ENCODE results near the gene CNGA1.

Gene CNGA1

DNA sequence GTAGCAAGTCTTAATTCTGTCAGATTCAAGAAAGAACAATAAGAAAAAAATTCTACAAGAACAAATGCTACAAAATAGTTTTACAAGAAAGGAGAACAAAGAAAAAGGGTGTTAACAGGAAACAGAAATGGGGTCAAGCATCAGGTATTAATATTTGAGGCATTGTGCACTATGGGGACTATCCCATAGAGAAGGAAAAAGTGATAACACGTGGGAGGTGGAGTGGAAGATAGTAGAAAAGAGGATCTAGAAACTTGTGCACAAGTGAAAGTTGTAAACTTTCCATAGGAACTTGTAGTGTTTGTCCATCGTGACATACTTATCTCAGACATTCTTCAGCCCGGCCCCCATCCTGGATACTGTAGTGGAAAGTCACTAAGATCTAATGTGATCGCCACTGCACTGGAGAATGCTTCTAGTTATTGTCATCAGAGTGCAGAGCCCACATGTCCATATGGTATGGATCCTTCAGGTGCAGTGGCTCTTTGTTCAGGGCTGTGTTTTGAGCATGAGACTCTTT lies 86.7 kb downstream of the CNGA1 start:
- CTCF ChIA-PET = no interaction called here
- H3K9me3 ChIP-seq (ENCODE audit: control insufficient read depth, insufficient read depth, low read depth, low read length) = no peaks in the 10 kb centered on the region
- no peaks in the 10 kb centered on the region for H3K36me3 ChIP-seq (ENCODE audit: control insufficient read depth in 2 of 2, insufficient read depth in 1 of 2, low read length in 2 of 2)
- no peak overlapping the region for H3K27ac ChIP-seq (ENCODE audit: extremely low read depth, low read depth, low read length)
- TF ChIP-seq PRDM1 (tag by site-specific recombination; IDR thresholded peaks at IDR 0.05) (0 out of 2 replicates have a peak, but pooled peaks have one; percentile 24), TCF7L2 (IDR thresholded peaks at IDR 0.05; ENCODE audit: borderline replicate concordance, low read depth, low read length) (no peak)
- H3K4me3 ChIP-seq (ENCODE audit: low read depth, low read length) = no peak overlapping the region
- H3K4me1 ChIP-seq (ENCODE audit: control insufficient read depth, insufficient read depth, low read length) = no peaks in the 10 kb centered on the region
- POLR2A ChIA-PET = no interaction called here

DNA sequence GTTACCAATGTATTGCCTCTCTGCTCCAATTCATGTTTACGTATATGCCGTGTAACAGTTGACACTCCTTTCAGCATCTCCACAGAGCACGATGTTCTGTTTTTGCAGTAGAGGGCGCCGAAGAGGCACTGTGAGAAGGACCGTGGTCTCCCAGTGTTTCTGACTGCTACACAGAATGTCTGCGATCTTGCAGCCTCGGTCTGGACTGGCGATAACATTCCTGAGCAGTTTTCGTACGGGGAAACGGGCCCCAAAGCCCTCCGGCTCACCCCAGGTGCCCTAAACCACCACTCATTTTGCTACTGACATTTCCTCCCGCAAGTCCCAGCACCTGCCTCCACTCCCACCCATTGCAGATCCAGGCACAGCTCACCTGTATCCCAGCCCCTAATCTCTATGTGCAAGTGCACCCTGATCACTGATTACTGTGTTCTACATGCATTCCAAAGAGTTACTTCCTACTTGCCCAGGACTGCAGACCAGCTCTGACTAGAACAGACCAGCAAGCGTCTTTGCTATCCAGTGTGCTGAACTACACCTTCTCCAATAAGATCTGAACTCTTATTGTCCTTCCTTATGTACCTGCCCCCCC lies 89.7 kb downstream of the CNGA1 start:
- Histone ChIP-seq H3K4me1 (ENCODE audit: control insufficient read depth, insufficient read depth, low read length) (no peaks in the 10 kb centered on the region), H3K27ac (ENCODE audit: extremely low read depth, low read depth, low read length) (no peak overlapping the region), H3K4me3 (ENCODE audit: low read depth, low read length) (peak overlapping the region; percentile 40), H3K9me3 (ENCODE audit: control insufficient read depth, insufficient read depth, low read depth, low read length) (no peaks in the 10 kb centered on the region), H3K36me3 (ENCODE audit: control insufficient read depth in 2 of 2, insufficient read depth in 1 of 2, low read length in 2 of 2) (no peaks in the 10 kb centered on the region)
- no peak for TF ChIP-seq ZNF530 (tag by site-specific recombination; IDR thresholded peaks at IDR 0.05; ENCODE audit: low read depth)
- 0 out of 2 replicates have a peak, but pooled peaks have one; percentile 22 for TF ChIP-seq ZFP37 (tag by site-specific recombination; IDR thresholded peaks at IDR 0.05)
- TF ChIP-seq ZNF600 (tag by site-specific recombination; IDR thresholded peaks at IDR 0.05) = peak; percentile 87
- TF ChIP-seq ZNF350 (tag by site-specific recombination; IDR thresholded peaks at IDR 0.05) = no peak
- no peak for TF ChIP-seq ZNF114 (tag by site-specific recombination; IDR thresholded peaks at IDR 0.05)
- no peak for TF ChIP-seq ZNF354C (tag by site-specific recombination; IDR thresholded peaks at IDR 0.05; ENCODE audit: borderline replicate concordance, low read depth)
- TF ChIP-seq ZSCAN30 (tag by site-specific recombination; IDR thresholded peaks at IDR 0.05) = no peak
- TF ChIP-seq, protein P1, sequence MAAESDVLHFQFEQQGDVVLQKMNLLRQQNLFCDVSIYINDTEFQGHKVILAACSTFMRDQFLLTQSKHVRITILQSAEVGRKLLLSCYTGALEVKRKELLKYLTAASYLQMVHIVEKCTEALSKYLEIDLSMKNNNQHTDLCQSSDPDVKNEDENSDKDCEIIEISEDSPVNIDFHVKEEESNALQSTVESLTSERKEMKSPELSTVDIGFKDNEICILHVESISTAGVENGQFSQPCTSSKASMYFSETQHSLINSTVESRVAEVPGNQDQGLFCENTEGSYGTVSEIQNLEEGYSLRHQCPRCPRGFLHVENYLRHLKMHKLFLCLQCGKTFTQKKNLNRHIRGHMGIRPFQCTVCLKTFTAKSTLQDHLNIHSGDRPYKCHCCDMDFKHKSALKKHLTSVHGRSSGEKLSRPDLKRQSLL (tag by site-specific recombination; IDR thresholded peaks at IDR 0.05) = no peak
- peak; percentile 64 for TF ChIP-seq SCRT2 (tag by site-specific recombination; IDR thresholded peaks at IDR 0.05)
- peak; percentile 60 for TF ChIP-seq ZNF654 (tag by site-specific recombination; IDR thresholded peaks at IDR 0.05; ENCODE audit: low read depth)
- TF ChIP-seq TRIM28 (IDR thresholded peaks at IDR 0.05; ENCODE audit: borderline replicate concordance, low read length) = peak; percentile 73; the same call in 1 of the 2 replicates
- TF ChIP-seq ZNF311 (tag by site-specific recombination; IDR thresholded peaks at IDR 0.05; ENCODE audit: borderline replicate concordance) = no peak
- TF ChIP-seq ZBTB48 (tag by site-specific recombination; IDR thresholded peaks at IDR 0.05) = peak; percentile 15; the same call in 1 of the 2 replicates
- TF ChIP-seq ZNF792 (tag by site-specific recombination; IDR thresholded peaks at IDR 0.05) = no peak
- no peak for TF ChIP-seq ZNF133 (tag by site-specific recombination; IDR thresholded peaks at IDR 0.05)
- no peak for TF ChIP-seq KLF7 (tag by site-specific recombination; IDR thresholded peaks at IDR 0.05; ENCODE audit: borderline replicate concordance)
- no peak for TF ChIP-seq ZNF202 (tag by site-specific recombination; IDR thresholded peaks at IDR 0.05; ENCODE audit: borderline replicate concordance)
- TF ChIP-seq KLF10 (tag by site-specific recombination; IDR thresholded peaks at IDR 0.05) = no peak
- no peak for TF ChIP-seq ZBTB7A (tag by site-specific recombination; IDR thresholded peaks at IDR 0.05; ENCODE audit: low read depth)
- TF ChIP-seq, protein P2, sequence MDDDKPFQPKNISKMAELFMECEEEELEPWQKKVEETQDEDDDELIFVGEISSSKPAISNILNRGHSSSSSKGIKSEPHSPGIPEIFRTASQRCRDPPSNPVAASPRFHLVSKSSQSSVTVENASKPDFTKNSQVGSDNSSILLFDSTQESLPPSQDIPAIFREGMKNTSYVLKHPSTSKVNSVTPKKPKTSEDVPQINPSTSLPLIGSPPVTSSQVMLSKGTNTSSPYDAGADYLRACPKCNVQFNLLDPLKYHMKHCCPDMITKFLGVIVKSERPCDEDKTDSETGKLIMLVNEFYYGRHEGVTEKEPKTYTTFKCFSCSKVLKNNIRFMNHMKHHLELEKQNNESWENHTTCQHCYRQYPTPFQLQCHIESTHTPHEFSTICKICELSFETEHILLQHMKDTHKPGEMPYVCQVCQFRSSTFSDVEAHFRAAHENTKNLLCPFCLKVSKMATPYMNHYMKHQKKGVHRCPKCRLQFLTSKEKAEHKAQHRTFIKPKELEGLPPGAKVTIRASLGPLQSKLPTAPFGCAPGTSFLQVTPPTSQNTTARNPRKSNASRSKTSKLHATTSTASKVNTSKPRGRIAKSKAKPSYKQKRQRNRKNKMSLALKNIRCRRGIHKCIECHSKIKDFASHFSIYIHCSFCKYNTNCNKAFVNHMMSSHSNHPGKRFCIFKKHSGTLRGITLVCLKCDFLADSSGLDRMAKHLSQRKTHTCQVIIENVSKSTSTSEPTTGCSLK (tag by site-specific recombination; IDR thresholded peaks at IDR 0.05) = no peak
- TF ChIP-seq ZBTB17 (tag by site-specific recombination; IDR thresholded peaks at IDR 0.05) = peak; percentile 98
- TF ChIP-seq, protein P3, sequence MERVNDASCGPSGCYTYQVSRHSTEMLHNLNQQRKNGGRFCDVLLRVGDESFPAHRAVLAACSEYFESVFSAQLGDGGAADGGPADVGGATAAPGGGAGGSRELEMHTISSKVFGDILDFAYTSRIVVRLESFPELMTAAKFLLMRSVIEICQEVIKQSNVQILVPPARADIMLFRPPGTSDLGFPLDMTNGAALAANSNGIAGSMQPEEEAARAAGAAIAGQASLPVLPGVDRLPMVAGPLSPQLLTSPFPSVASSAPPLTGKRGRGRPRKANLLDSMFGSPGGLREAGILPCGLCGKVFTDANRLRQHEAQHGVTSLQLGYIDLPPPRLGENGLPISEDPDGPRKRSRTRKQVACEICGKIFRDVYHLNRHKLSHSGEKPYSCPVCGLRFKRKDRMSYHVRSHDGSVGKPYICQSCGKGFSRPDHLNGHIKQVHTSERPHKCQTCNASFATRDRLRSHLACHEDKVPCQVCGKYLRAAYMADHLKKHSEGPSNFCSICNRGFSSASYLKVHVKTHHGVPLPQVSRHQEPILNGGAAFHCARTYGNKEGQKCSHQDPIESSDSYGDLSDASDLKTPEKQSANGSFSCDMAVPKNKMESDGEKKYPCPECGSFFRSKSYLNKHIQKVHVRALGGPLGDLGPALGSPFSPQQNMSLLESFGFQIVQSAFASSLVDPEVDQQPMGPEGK (tag by site-specific recombination; IDR thresholded peaks at IDR 0.05) = no peak
- TF ChIP-seq ZNF776 (tag by site-specific recombination; IDR thresholded peaks at IDR 0.05; ENCODE audit: borderline replicate concordance) = no peak
- TF ChIP-seq, protein P4, sequence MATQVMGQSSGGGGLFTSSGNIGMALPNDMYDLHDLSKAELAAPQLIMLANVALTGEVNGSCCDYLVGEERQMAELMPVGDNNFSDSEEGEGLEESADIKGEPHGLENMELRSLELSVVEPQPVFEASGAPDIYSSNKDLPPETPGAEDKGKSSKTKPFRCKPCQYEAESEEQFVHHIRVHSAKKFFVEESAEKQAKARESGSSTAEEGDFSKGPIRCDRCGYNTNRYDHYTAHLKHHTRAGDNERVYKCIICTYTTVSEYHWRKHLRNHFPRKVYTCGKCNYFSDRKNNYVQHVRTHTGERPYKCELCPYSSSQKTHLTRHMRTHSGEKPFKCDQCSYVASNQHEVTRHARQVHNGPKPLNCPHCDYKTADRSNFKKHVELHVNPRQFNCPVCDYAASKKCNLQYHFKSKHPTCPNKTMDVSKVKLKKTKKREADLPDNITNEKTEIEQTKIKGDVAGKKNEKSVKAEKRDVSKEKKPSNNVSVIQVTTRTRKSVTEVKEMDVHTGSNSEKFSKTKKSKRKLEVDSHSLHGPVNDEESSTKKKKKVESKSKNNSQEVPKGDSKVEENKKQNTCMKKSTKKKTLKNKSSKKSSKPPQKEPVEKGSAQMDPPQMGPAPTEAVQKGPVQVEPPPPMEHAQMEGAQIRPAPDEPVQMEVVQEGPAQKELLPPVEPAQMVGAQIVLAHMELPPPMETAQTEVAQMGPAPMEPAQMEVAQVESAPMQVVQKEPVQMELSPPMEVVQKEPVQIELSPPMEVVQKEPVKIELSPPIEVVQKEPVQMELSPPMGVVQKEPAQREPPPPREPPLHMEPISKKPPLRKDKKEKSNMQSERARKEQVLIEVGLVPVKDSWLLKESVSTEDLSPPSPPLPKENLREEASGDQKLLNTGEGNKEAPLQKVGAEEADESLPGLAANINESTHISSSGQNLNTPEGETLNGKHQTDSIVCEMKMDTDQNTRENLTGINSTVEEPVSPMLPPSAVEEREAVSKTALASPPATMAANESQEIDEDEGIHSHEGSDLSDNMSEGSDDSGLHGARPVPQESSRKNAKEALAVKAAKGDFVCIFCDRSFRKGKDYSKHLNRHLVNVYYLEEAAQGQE (tag by site-specific recombination; IDR thresholded peaks at IDR 0.05) = peak; percentile 85
- no peak for TF ChIP-seq GLI2 (tag by site-specific recombination; IDR thresholded peaks at IDR 0.05; ENCODE audit: borderline replicate concordance, low read depth)
- ChIA-PET POLR2A (no interaction called here), CTCF (interaction anchor here (0.6 to 1.1 kb wide), 4 partner anchors 8 to 199 kb away, joined by 3 to 4 read pairs (median 3); no protein-coding TSS in a partner anchor)

Measured in HEK293 (cell line).